K562 (cell line): ENCODE results near the gene UQCRHL. TPM values are rescaled to one million over a fixed set of nuclear protein-coding genes. Genes with fewer than 3 reads are reported as not detected.
A peak's percentile ranks its signal among the peaks of the same experiment; 100 is the strongest.

Experiments
- BCL6 ChIP-seq: fragments of 250-450 bp; sonication (Bioruptor Pico); IDR thresholded peaks from 2 replicates; pipeline ENCODE4 v1.4.0; 2020
- CHD4 ChIP-seq: fragments of 200-600 bp; sonication (generic); IDR thresholded peaks from 3 replicates; pipeline ENCODE4 v1.6.1; 2012; ENCODE audit warnings: low read depth, mild to moderate bottlenecking, mixed read lengths, low read length, inconsistent platforms; ENCODE audit not compliant: insufficient read depth, insufficient replicate concordance, poor library complexity, severe bottlenecking
- CTBP1 ChIP-seq: fragments of 450-650 bp; IDR thresholded peaks from 2 replicates; pipeline ENCODE4 v1.6.1; 2016; ENCODE audit warnings: borderline replicate concordance
- ESRRB ChIP-seq: fragments of 250-450 bp; sonication (Bioruptor Pico); IDR thresholded peaks from 2 replicates; pipeline ENCODE4 v1.5.0; 2020; ENCODE audit warnings: mild to moderate bottlenecking, moderate library complexity, borderline replicate concordance
- HMBOX1 ChIP-seq: sonication (generic); IDR thresholded peaks from 2 replicates; pipeline ENCODE4 v1.6.1; 2016
- HNRNPLL ChIP-seq: fragments of 200-400 bp; formaldehyde crosslinking; IDR thresholded peaks from 2 replicates; pipeline ENCODE4 v1.6.1; 2017; ENCODE audit warnings: low read length, low read depth, mild to moderate bottlenecking; ENCODE audit not compliant: poor library complexity, severe bottlenecking
- NCOA4 ChIP-seq: fragments of 450-650 bp; IDR thresholded peaks from 2 replicates; pipeline ENCODE4 v1.6.1; 2018; ENCODE audit warnings: mild to moderate bottlenecking; ENCODE audit not compliant: partially characterized antibody
- NR1H2 ChIP-seq: sonication (generic); formaldehyde crosslinking; IDR thresholded peaks from 2 replicates; pipeline ENCODE4 v1.4.0; 2020; ENCODE audit warnings: mild to moderate bottlenecking, missing genetic modification reagents
- POLR2A ChIP-seq: fragments of 450-650 bp; conservative IDR thresholded peaks from 2 replicates; pipeline ENCODE4 v1.6.1; 2016
- SRF ChIP-seq, 2 experiments: fragments of 250-450, 450-650 bp in 1 of 2; sonication (Bioruptor Pico) in 1 of 2; sonication (generic) in 1 of 2; formaldehyde crosslinking; IDR thresholded peaks; 2 replicates each; pipeline versions ENCODE4 v1.5.0 to v1.5.1; 2020 to 2022; ENCODE audit warnings: mild to moderate bottlenecking in 1 of 2, missing genetic modification reagents in 1 of 2
- TCF3 ChIP-seq: sonication (generic); formaldehyde crosslinking; IDR thresholded peaks from 2 replicates; pipeline ENCODE4 v1.4.0; 2020; ENCODE audit warnings: mild to moderate bottlenecking, missing genetic modification reagents
- TCF7 ChIP-seq: sonication (generic); IDR thresholded peaks from 2 replicates; pipeline ENCODE4 v1.6.1; 2016; ENCODE audit warnings: antibody characterized with exemption, borderline replicate concordance
- ZNF12 ChIP-seq: sonication (generic); formaldehyde crosslinking; IDR thresholded peaks from 2 replicates; pipeline ENCODE4 v1.4.0; 2020; ENCODE audit warnings: mild to moderate bottlenecking, missing genetic modification reagents
- ZNF76 ChIP-seq: fragments of 250-450 bp; sonication (Bioruptor Pico); IDR thresholded peaks from 2 replicates; pipeline ENCODE4 v1.4.0; 2020; ENCODE audit warnings: mild to moderate bottlenecking, moderate library complexity, borderline replicate concordance
- polyA plus RNA-seq, 8 experiments: library from polyadenylated mRNA; depleted of rRNA in 4 of 8; stranded (reverse) in 5 of 8; unstranded in 3 of 8; fragments of >200 nt; fragmentation: Nextera tagmentation in 2 of 8; fragmentation: Illumina TruSeq in 1 of 8; extraction: Ambion mirVana in 2 of 8; extraction: Trizol in 1 of 8; gene quantifications; 2 replicates each; pipeline versions ENCODE4 v1.2.1 to v1.2.3, GENCODE V29; 2011 to 2014; ENCODE audit warnings: inconsistent platforms in 1 of 8, missing spikeins in 1 of 8
- total RNA-seq, 7 experiments: library from RNA; depleted of rRNA in 6 of 7; stranded (reverse); fragments of >200 nt in 6 of 7; fragmentation: Illumina TruSeq in 2 of 7; extraction: Trizol in 2 of 7; gene quantifications; 2 replicates each; pipeline versions ENCODE4 v1.2.1 to v1.2.3, GENCODE V29; 2011 to 2021; ENCODE audit warnings: low replicate concordance in 1 of 7
- TF ChIP-seq, protein P1 (sequence below): fragments of 250-450 bp; sonication (Bioruptor Pico); IDR thresholded peaks from 2 replicates; pipeline ENCODE4 v1.9.0; 2021; ENCODE audit warnings: mild to moderate bottlenecking, inconsistent platforms
- TF ChIP-seq, protein P2 (sequence below): sonication (generic); formaldehyde crosslinking; IDR thresholded peaks from 2 replicates; pipeline ENCODE4 v1.8.0; 2022; ENCODE audit warnings: missing genetic modification reagents, mild to moderate bottlenecking, borderline replicate concordance
- TF ChIP-seq, protein P3 (sequence below): sonication (generic); formaldehyde crosslinking; IDR thresholded peaks from 2 replicates; pipeline ENCODE4 v1.8.0; 2023; ENCODE audit warnings: missing genetic modification reagents, mild to moderate bottlenecking, borderline replicate concordance

Gene UQCRHL
- total and polyA plus RNA-seq, 9 of the 15 experiments (the other 6 are each of a cell fraction or from before 2014, with no cell fraction given) = 5.1 to 41.3 (median 21.8) TPM

DNA sequence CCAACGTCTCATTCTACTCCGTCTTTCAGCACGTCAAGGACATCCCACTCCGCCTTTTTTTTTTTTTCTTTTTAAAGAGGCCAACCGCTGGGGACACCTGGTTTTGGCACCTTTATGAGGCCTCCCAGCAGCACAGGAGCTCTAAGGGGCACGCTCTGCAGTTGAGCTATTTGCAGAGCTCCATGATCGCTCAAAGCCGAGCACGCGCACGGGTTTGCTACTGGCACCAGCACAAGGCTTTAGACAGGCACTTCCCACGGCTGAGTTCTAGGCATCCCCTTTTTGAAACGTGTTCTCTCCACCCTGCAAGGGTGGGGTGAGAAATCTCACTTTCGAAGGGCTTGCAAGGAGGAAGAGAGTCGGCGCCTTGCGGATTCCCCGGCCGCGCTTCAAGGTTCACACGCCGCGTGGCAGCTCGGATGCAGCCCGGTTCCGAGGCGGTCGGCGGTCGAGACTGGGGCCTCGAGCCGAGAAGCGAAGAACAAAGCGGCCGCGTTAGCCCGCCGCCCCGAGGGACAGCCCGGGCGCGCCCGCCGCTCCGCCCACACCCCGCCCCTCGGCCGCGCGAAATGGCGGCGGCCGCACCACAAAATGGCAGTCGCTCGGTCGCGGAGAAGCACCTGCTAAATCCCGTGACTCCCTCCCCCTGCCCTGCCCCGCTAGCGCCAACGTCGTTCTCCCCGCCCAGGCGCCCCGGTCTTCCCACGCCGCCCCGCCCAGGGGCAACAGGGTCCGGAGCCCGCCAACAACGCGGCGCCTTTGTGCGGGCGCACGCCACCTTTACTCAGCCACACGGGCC, 27.2 kb upstream of the UQCRHL start (continued):
- no peak for TF ChIP-seq HMBOX1
- TF ChIP-seq POLR2A = peak; percentile 89
- TF ChIP-seq, protein P1, sequence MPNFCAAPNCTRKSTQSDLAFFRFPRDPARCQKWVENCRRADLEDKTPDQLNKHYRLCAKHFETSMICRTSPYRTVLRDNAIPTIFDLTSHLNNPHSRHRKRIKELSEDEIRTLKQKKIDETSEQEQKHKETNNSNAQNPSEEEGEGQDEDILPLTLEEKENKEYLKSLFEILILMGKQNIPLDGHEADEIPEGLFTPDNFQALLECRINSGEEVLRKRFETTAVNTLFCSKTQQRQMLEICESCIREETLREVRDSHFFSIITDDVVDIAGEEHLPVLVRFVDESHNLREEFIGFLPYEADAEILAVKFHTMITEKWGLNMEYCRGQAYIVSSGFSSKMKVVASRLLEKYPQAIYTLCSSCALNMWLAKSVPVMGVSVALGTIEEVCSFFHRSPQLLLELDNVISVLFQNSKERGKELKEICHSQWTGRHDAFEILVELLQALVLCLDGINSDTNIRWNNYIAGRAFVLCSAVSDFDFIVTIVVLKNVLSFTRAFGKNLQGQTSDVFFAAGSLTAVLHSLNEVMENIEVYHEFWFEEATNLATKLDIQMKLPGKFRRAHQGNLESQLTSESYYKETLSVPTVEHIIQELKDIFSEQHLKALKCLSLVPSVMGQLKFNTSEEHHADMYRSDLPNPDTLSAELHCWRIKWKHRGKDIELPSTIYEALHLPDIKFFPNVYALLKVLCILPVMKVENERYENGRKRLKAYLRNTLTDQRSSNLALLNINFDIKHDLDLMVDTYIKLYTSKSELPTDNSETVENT = peak; percentile 89
- no peak for TF ChIP-seq NCOA4
- TF ChIP-seq TCF3 (CRISPR knock-in tag) = peak; percentile 38; the same call in 1 of the 2 replicates
- peak; percentile 90; the same call in 1 of the 2 replicates for TF ChIP-seq ZNF76 (CRISPR knock-in tag)
- peak; percentile 63; the same call in 1 of the 2 replicates for TF ChIP-seq NR1H2 (CRISPR knock-in tag)
- peak; percentile 16 for TF ChIP-seq CHD4
- peak; percentile 60; the same call in 1 of the 2 replicates for TF ChIP-seq ZNF12 (CRISPR knock-in tag)
- TF ChIP-seq ESRRB = peak; percentile 78; the same call in 1 of the 2 replicates
- peak; percentile 96 for TF ChIP-seq CTBP1
- peak; percentile 56 to 74; a peak in 3 of 4 replicates for TF ChIP-seq SRF (CRISPR knock-in tag; IDR thresholded peaks at IDR 0.05)
- TF ChIP-seq, protein P2, sequence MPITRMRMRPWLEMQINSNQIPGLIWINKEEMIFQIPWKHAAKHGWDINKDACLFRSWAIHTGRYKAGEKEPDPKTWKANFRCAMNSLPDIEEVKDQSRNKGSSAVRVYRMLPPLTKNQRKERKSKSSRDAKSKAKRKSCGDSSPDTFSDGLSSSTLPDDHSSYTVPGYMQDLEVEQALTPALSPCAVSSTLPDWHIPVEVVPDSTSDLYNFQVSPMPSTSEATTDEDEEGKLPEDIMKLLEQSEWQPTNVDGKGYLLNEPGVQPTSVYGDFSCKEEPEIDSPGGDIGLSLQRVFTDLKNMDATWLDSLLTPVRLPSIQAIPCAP (CRISPR knock-in tag) = peak; percentile 68; the same call in 1 of the 2 replicates
- TF ChIP-seq BCL6 = 0 out of 2 replicates have a peak, but pooled peaks have one; percentile 3
- TF ChIP-seq, protein P3, sequence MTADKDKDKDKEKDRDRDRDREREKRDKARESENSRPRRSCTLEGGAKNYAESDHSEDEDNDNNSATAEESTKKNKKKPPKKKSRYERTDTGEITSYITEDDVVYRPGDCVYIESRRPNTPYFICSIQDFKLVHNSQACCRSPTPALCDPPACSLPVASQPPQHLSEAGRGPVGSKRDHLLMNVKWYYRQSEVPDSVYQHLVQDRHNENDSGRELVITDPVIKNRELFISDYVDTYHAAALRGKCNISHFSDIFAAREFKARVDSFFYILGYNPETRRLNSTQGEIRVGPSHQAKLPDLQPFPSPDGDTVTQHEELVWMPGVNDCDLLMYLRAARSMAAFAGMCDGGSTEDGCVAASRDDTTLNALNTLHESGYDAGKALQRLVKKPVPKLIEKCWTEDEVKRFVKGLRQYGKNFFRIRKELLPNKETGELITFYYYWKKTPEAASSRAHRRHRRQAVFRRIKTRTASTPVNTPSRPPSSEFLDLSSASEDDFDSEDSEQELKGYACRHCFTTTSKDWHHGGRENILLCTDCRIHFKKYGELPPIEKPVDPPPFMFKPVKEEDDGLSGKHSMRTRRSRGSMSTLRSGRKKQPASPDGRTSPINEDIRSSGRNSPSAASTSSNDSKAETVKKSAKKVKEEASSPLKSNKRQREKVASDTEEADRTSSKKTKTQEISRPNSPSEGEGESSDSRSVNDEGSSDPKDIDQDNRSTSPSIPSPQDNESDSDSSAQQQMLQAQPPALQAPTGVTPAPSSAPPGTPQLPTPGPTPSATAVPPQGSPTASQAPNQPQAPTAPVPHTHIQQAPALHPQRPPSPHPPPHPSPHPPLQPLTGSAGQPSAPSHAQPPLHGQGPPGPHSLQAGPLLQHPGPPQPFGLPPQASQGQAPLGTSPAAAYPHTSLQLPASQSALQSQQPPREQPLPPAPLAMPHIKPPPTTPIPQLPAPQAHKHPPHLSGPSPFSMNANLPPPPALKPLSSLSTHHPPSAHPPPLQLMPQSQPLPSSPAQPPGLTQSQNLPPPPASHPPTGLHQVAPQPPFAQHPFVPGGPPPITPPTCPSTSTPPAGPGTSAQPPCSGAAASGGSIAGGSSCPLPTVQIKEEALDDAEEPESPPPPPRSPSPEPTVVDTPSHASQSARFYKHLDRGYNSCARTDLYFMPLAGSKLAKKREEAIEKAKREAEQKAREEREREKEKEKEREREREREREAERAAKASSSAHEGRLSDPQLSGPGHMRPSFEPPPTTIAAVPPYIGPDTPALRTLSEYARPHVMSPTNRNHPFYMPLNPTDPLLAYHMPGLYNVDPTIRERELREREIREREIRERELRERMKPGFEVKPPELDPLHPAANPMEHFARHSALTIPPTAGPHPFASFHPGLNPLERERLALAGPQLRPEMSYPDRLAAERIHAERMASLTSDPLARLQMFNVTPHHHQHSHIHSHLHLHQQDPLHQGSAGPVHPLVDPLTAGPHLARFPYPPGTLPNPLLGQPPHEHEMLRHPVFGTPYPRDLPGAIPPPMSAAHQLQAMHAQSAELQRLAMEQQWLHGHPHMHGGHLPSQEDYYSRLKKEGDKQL (CRISPR knock-in tag) = peak; percentile 77; the same call in 1 of the 2 replicates
- peak; percentile 94 for TF ChIP-seq TCF7
- peak; percentile 46 for TF ChIP-seq HNRNPLL
